Dendritic cell treated with granulocyte-macrophage colony-stimulating factor and Interleukin-4, amounts not matched to agents 40 ng/mL and 50 ng/mL, for 4 days (primary cell): ENCODE results near the gene ZDHHC14.

Experiments used
- H3K27ac Mint-ChIP-seq: one replicate; pipeline ENCODE4 v1.8.0; 2022; ENCODE audit warnings: mild to moderate bottlenecking, mixed read lengths
- H3K27me3 Mint-ChIP-seq: one replicate; pipeline ENCODE4 v1.8.0; 2022; ENCODE audit warnings: mild to moderate bottlenecking, mixed read lengths
- H3K36me3 Mint-ChIP-seq: one replicate; pipeline ENCODE4 v1.8.0; 2022; ENCODE audit warnings: low read depth, mixed read lengths
- H3K4me1 Mint-ChIP-seq: one replicate; pipeline ENCODE4 v1.8.0; 2022; ENCODE audit warnings: low read depth, mixed read lengths
- H3K4me3 Mint-ChIP-seq: one replicate; pipeline ENCODE4 v1.8.0; 2022; ENCODE audit warnings: mild to moderate bottlenecking, moderate library complexity, mixed read lengths
- H3K9me3 Mint-ChIP-seq: one replicate; pipeline ENCODE4 v1.8.0; 2022; ENCODE audit warnings: mixed read lengths
- intact Hi-C: fragments of 100-400 bp; cut with micrococcal nuclease; formaldehyde crosslinking; loops from one replicate; pipeline ENCODE4 v1.15.0; 2022

The ZDHHC14 gene

GRCh38 chr6:157525918-157526425 is 145.0 kb downstream of the ZDHHC14 start:
- intact Hi-C loops = no loop called here
- H3K9me3 Mint-ChIP-seq = no peaks in the 10 kb centered on the region
- no peaks in the 10 kb centered on the region for H3K36me3 Mint-ChIP-seq
- peaks cover 44% of the 10 kb centered on the region for H3K4me1 Mint-ChIP-seq
- no peak overlapping the region for H3K4me3 Mint-ChIP-seq
- peak overlapping the region; percentile 61 for H3K27ac Mint-ChIP-seq
- no peaks in the 10 kb centered on the region for H3K27me3 Mint-ChIP-seq

DNA sequence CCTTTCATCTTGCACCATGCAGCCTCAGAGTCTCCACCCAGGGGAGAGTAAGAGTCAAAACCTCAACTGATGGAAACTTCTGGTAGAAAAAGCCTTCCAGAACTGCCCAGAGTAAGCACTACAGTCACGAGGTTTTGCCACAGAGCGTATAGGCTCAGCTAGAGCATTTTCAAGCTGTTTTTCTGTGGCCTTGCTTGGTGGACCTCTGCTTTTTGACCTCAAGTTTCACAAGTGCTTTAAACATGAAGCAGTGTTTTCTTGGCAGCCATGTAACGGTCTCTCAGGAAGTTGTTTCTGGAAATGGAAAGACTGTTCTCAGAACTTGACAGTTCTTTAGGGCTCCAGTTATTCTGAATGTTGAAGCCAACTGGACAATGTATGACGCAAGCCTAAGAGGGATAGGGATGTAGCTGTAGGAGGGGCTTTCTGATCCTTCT is 146.5 kb downstream of the ZDHHC14 start:
- Mint-ChIP-seq H3K9me3 (no peaks in the 10 kb centered on the region), H3K4me3 (no peak overlapping the region), H3K27me3 (no peaks in the 10 kb centered on the region), H3K36me3 (no peaks in the 10 kb centered on the region), H3K4me1 (peaks cover 36% of the 10 kb centered on the region), H3K27ac (peak overlapping the region; percentile 61)
- intact Hi-C loops = no loop called here

DNA sequence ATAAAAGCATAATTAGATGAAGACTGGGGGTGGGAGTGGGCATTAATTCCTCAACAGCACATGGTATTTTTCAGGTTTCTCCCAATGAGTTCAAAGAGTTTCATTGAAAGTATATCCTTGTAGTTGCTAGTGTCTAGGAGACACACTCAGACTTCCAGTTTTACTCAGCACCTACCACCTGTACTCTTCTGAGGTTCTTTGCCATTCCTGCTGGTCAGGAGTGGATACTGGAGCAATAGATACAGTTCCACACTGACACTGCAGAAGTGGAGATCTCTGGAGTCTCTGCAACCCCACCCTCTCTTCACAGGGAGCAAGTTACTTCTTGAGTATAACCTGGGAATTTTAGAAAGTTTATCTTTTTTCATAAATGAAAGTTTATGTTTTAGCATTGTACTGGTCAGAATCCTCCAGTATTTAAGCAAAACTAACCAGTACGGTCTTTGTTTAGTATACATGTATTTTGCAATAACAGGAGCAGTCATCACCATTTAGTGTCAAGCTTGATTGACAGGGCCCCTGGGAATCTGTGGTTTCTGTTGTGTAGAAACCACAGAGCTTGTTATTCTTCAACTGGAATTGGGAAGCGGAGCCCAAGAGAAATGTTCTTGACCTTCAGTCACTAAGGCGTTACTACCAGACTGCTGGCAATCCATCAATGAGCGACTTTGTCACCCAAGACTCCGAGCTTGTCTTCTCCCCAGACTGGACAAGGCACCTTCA is 148.1 kb downstream of the ZDHHC14 start:
- Mint-ChIP-seq H3K9me3 (no peaks in the 10 kb centered on the region), H3K4me3 (no peak overlapping the region), H3K4me1 (peaks cover 43% of the 10 kb centered on the region), H3K27me3 (peaks cover 3% of the 10 kb centered on the region), H3K36me3 (no peaks in the 10 kb centered on the region), H3K27ac (no peak overlapping the region)
- intact Hi-C loops = no loop called here

DNA sequence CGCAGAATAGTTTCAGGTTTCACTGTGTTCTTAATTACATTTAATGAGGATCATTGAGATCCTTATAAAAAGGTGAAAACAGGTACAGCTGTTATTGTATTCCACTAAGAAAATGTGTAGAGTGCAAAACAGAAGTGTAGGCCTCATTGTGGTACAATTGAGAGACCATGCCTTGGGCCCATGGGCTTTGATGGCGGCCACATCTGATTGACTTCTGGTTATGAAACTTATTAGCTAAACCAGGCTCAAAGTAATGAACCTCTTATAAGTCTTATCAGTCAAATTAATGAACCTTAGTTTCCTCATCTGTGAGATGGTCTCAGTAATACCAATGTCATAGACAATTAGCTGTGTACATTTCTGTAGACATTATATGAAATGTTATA is 148.7 kb downstream of the ZDHHC14 start:
- H3K9me3 Mint-ChIP-seq = no peaks in the 10 kb centered on the region
- H3K4me1 Mint-ChIP-seq = peaks cover 43% of the 10 kb centered on the region
- no peak overlapping the region for H3K4me3 Mint-ChIP-seq
- no peaks in the 10 kb centered on the region for H3K36me3 Mint-ChIP-seq
- no peak overlapping the region for H3K27ac Mint-ChIP-seq
- H3K27me3 Mint-ChIP-seq = peaks cover 3% of the 10 kb centered on the region
- intact Hi-C loops = no loop called here

- intact Hi-C loops = no loop called here
- no peak overlapping the region for H3K27ac Mint-ChIP-seq
- no peak overlapping the region for H3K4me3 Mint-ChIP-seq
- H3K9me3 Mint-ChIP-seq = no peaks in the 10 kb centered on the region
- no peaks in the 10 kb centered on the region for H3K36me3 Mint-ChIP-seq
- peaks cover 3% of the 10 kb centered on the region for H3K27me3 Mint-ChIP-seq
- H3K4me1 Mint-ChIP-seq = peaks cover 47% of the 10 kb centered on the region
Measured at GRCh38 chr6:157530126-157530525, 149.1 kb downstream of the ZDHHC14 start.

- Mint-ChIP-seq H3K4me3 (no peak overlapping the region), H3K27me3 (peaks cover 3% of the 10 kb centered on the region), H3K36me3 (no peaks in the 10 kb centered on the region), H3K27ac (no peak overlapping the region), H3K4me1 (peaks cover 51% of the 10 kb centered on the region), H3K9me3 (no peaks in the 10 kb centered on the region)
- intact Hi-C loops = no loop called here
Measured at GRCh38 chr6:157530724-157531168, 149.8 kb downstream of the ZDHHC14 start.

DNA sequence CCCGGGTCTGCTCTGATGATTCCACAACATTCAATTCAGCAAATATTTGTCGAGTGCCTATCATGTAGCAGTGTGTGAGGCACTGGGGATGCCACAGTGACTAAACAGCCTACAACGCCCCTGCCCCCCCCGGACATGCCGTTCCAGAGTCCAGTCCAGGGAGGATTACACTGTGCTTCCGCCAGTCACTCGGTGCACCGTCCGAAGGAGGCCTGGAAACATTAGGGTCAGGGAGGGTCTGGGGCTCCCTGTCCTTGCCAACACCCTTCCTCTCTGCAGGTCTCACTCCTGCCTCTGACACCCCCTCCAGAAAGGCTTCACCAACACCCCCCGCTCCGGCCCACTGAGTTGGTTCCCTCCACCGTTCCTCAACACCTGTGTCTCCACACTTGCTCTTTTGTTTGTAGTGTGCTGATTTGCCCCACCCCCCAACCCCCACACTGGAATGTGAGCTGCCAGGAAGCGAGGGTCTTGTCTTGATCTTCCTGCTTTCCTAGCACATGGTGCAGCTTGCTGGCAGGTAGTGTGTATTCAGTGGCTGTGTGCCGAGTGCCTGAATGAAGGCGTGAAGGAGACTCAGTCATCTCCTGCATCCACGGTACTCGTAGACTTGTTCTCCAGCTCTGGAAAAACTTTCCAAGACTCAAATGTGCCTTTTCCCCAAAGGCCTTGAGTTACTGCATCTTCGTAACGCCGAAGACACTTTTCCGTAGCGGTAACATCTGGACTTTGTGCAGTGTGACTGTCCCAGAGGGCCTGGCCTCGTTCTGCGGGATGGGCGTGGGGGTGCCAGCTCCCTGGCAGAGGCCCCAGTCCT is 150.4 kb downstream of the ZDHHC14 start:
- H3K27ac Mint-ChIP-seq = peak overlapping the region; percentile 21
- intact Hi-C loops = no loop called here

DNA sequence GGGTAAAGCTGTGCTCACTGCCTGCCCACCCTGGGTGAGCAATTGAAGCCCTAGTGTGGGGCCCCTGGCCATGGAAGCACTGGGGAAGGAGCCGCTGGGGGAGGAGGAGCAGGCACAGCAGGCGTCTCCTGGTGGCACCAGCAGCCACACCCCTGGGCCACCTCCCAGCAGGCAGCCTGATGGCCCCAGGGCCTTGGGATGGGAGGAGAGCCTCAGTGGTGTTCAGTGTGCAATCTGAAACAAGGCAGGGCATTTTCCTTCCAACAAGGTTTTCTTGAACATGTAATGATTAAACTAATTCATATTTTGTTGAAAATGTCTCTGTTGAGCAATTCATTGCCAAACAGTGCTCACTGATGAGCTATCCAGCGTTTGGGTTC is 151.0 kb downstream of the ZDHHC14 start:
- Mint-ChIP-seq H3K4me1 (peaks cover 47% of the 10 kb centered on the region), H3K36me3 (no peaks in the 10 kb centered on the region), H3K27me3 (peaks cover 3% of the 10 kb centered on the region), H3K27ac (no peak overlapping the region), H3K4me3 (no peak overlapping the region), H3K9me3 (no peaks in the 10 kb centered on the region)
- intact Hi-C loops = no loop called here

More for the DNA sequence above, 150.4 kb downstream of the ZDHHC14 start:
- Mint-ChIP-seq H3K36me3 (no peaks in the 10 kb centered on the region), H3K27me3 (peaks cover 3% of the 10 kb centered on the region), H3K4me1 (peaks cover 51% of the 10 kb centered on the region), H3K4me3 (no peak overlapping the region), H3K9me3 (no peaks in the 10 kb centered on the region)

DNA sequence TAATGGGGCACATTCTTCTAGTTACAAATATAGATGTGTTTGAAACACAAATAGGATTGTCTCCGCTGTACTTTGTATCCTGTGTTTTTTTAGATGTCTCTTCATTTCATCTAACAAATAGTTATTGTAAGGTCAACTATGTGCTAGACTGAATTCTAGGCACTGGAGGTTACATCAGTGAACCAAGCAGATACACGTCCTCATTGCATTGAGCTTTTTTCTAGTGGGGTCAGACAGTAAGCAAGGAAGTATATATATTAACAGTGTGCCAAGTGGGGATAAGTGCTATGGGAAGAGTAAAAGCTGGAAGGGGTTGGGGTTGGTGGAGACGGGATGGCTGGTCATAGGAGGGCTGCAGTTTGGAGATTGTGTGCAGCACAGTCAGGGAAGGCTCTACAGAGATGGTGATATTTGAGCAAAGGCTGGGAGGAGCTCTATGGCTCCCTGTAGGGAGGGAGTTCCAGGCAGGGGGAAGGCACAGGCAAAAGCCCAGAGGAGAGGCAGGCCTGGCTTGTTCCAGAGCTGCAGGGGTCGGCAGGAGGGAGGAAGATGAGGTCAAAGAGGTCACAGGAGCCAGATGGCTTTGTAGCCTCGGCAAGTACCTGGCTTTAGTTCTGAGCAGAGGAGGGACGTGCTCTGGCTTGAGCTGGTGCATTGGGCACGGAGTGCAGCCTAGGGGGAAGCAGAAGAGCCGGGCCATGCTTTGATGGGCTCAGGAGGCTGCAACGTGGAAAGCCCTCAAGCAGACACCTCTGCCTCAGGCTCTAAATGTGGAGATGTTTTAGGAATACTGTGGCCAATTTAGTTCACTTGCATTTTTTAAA is 152.3 kb downstream of the ZDHHC14 start:
- Mint-ChIP-seq H3K27me3 (peaks cover 3% of the 10 kb centered on the region), H3K9me3 (no peaks in the 10 kb centered on the region), H3K4me3 (no peak overlapping the region), H3K4me1 (peaks cover 38% of the 10 kb centered on the region), H3K27ac (peak overlapping the region; percentile 4), H3K36me3 (no peaks in the 10 kb centered on the region)
- intact Hi-C loops = no loop called here

DNA sequence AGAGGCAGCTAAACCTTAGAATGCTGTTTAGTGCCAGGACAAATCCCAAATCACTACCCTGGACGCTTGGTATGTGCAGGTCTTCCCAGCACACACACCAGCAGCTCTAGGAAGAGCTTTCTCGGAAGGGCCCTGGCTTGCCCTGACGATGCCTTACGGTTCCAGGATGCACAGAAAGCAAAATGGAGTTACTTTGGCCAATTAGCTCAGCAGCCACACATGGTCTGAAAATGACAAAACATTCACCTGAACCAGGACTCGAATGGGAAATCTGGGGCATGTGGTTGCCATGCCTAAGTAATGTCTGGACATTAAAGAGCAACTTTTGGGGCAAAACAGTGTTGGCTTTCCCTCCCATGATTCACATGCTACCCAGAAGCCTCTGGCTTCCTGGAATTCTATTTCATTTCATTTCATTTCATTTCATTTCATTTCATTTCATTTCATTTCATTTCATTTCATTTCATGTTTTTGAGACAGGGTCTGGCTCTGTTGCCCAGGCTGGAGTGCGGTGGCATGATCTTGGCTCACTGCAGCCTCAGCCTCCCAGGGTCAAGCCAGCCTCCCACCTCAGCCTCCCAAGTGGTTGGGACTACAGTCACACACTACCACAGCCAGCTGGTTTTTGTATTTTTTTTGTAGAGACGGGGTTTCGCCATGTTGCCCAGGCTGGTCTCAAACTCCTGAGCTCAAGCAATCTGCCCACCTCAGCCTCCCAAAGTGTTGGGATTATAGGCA is 153.3 kb downstream of the ZDHHC14 start:
- H3K4me3 Mint-ChIP-seq = no peak overlapping the region
- H3K36me3 Mint-ChIP-seq = no peaks in the 10 kb centered on the region
- peaks cover 42% of the 10 kb centered on the region for H3K4me1 Mint-ChIP-seq
- no peak overlapping the region for H3K27ac Mint-ChIP-seq
- intact Hi-C loops = no loop called here
- no peaks in the 10 kb centered on the region for H3K9me3 Mint-ChIP-seq
- peaks cover 3% of the 10 kb centered on the region for H3K27me3 Mint-ChIP-seq

- Mint-ChIP-seq H3K9me3 (no peaks in the 10 kb centered on the region), H3K27ac (peak overlapping the region; percentile 69), H3K4me1 (peaks cover 46% of the 10 kb centered on the region), H3K4me3 (no peak overlapping the region), H3K27me3 (peaks cover 3% of the 10 kb centered on the region), H3K36me3 (no peaks in the 10 kb centered on the region)
- intact Hi-C loops = no loop called here
Measured at GRCh38 chr6:157534977-157535339, 154.0 kb downstream of the ZDHHC14 start.

DNA sequence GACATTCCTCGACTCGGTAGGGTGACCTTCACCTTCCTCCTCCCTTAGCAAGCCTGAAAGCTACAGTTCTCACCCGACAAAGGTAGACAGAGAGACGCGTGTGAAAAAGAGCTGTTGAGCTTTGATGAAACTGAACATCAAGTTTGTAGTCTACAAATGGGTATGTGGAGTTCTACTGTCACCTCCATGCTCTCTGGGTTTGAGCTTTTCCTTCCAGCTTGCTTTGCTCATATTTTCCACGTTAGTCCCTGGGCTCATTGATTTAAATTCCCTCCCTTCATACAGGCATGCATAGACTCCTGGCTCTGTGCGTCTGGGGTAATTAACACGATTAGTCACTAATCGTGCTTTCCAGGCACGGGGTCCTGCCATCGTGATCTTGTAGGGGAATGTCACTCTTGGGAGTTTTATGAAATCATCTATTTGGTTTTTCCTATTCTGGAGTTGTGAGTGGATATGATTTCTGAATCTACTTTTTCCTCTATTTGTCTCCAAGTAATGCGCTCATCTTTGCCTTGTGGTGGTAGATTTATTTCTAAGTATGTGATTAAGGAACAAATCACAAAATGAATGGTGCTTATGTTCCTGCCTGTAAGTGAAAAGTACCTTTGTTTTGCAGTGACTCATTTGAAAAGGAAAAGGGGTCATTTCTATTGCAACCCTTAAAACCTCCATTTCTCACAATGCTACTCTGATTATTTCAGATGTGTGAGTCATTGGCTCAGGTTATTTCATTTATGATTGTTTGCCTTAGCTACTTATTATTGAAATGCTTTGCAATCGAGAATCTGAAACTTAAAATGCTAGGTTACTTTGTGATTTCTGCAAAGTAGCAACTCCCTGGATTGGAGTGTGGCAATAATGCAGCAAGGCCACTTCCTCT is 154.6 kb downstream of the ZDHHC14 start:
- Mint-ChIP-seq H3K27ac (peak overlapping the region; percentile 69), H3K27me3 (peaks cover 3% of the 10 kb centered on the region), H3K4me3 (no peak overlapping the region), H3K36me3 (no peaks in the 10 kb centered on the region), H3K4me1 (peaks cover 46% of the 10 kb centered on the region), H3K9me3 (no peaks in the 10 kb centered on the region)
- intact Hi-C loops = no loop called here

GRCh38 chr6:157536223-157536545 is 155.2 kb downstream of the ZDHHC14 start:
- intact Hi-C loops = no loop called here
- peaks cover 46% of the 10 kb centered on the region for H3K4me1 Mint-ChIP-seq
- no peaks in the 10 kb centered on the region for H3K9me3 Mint-ChIP-seq
- H3K27me3 Mint-ChIP-seq = peaks cover 3% of the 10 kb centered on the region
- H3K4me3 Mint-ChIP-seq = no peak overlapping the region
- no peaks in the 10 kb centered on the region for H3K36me3 Mint-ChIP-seq
- peak overlapping the region; percentile 69 for H3K27ac Mint-ChIP-seq
